ENCODE data around the gene CREB5. TPM values are rescaled to one million over a fixed set of nuclear protein-coding genes. Genes with fewer than 3 reads are reported as not detected.
"Not testable (repeated sequence)": the region's sequence is repeated elsewhere in the genome, so short reads cannot be mapped to it uniquely, and the experiment has no call there.

CREB5 gene
- total RNA-seq, 1 donor: 17.8 TPM

GRCh38 chr7:28813243-28813962 lies 401.1 kb downstream of the CREB5 start:
- no peak overlapping the region for H3K4me3 ChIP-seq (ENCODE audit: low read length)
- H3K27me3 ChIP-seq (ENCODE audit: insufficient read depth, low read length): no peaks in the 10 kb centered on the region
- H3K4me1 ChIP-seq (ENCODE audit: insufficient read depth, low read length): peaks cover 9% of the 10 kb centered on the region
- H3K9me3 ChIP-seq (ENCODE audit: low read depth, low read length): no peaks in the 10 kb centered on the region

GRCh38 chr7:28815369-28815927 lies 403.1 kb downstream of the CREB5 start:
- peaks cover 9% of the 10 kb centered on the region for H3K4me1 ChIP-seq (ENCODE audit: insufficient read depth, low read length)
- no peaks in the 10 kb centered on the region for H3K27me3 ChIP-seq (ENCODE audit: insufficient read depth, low read length)
- H3K4me3 ChIP-seq (ENCODE audit: low read length): no peak overlapping the region
- H3K9me3 ChIP-seq (ENCODE audit: low read depth, low read length): no peaks in the 10 kb centered on the region

GRCh38 chr7:28815928-28816373 lies 403.6 kb downstream of the CREB5 start:
- H3K27me3 ChIP-seq (ENCODE audit: insufficient read depth, low read length): no peaks in the 10 kb centered on the region
- no peak overlapping the region for H3K4me3 ChIP-seq (ENCODE audit: low read length)
- H3K9me3 ChIP-seq (ENCODE audit: low read depth, low read length): no peaks in the 10 kb centered on the region
- peaks cover 9% of the 10 kb centered on the region for H3K4me1 ChIP-seq (ENCODE audit: insufficient read depth, low read length)

GRCh38 chr7:28818996-28819395 lies 406.7 kb downstream of the CREB5 start:
- Histone ChIP-seq H3K4me1 (ENCODE audit: insufficient read depth, low read length) (peaks cover 9% of the 10 kb centered on the region), H3K27me3 (ENCODE audit: insufficient read depth, low read length) (no peaks in the 10 kb centered on the region), H3K9me3 (ENCODE audit: low read depth, low read length) (no peaks in the 10 kb centered on the region)

GRCh38 chr7:28823582-28823981 lies 411.3 kb downstream of the CREB5 start:
- Histone ChIP-seq H3K27me3 (ENCODE audit: insufficient read depth, low read length) (no peaks in the 10 kb centered on the region), H3K4me1 (ENCODE audit: insufficient read depth, low read length) (no peaks in the 10 kb centered on the region), H3K9me3 (ENCODE audit: low read depth, low read length) (no peaks in the 10 kb centered on the region), H3K4me3 (ENCODE audit: low read length) (no peak overlapping the region)

More at GRCh38 chr7:28818996-28819395, 406.7 kb downstream of the CREB5 start:
- H3K4me3 ChIP-seq (ENCODE audit: low read length): no peak overlapping the region

GRCh38 chr7:28825817-28826448 lies 413.6 kb downstream of the CREB5 start:
- not testable (repeated sequence) for H3K4me1 ChIP-seq (ENCODE audit: insufficient read depth, low read length); H3K27me3 ChIP-seq (ENCODE audit: insufficient read depth, low read length); H3K9me3 ChIP-seq (ENCODE audit: low read depth, low read length); H3K4me3 ChIP-seq (ENCODE audit: low read length)

- no peak overlapping the region for H3K4me3 ChIP-seq (ENCODE audit: low read length)
- H3K27me3 ChIP-seq (ENCODE audit: insufficient read depth, low read length): no peaks in the 10 kb centered on the region
- H3K9me3 ChIP-seq (ENCODE audit: low read depth, low read length): no peaks in the 10 kb centered on the region
- H3K4me1 ChIP-seq (ENCODE audit: insufficient read depth, low read length): no peaks in the 10 kb centered on the region
Observed at GRCh38 chr7:28830846-28831245, 418.5 kb downstream of the CREB5 start.

- Histone ChIP-seq H3K4me3 (ENCODE audit: low read length) (no peak overlapping the region), H3K4me1 (ENCODE audit: insufficient read depth, low read length) (no peaks in the 10 kb centered on the region), H3K9me3 (ENCODE audit: low read depth, low read length) (no peaks in the 10 kb centered on the region), H3K27me3 (ENCODE audit: insufficient read depth, low read length) (no peaks in the 10 kb centered on the region)
Observed at GRCh38 chr7:28832669-28833068, 420.4 kb downstream of the CREB5 start.

- Histone ChIP-seq H3K4me3 (ENCODE audit: low read length) (no peak overlapping the region), H3K27me3 (ENCODE audit: insufficient read depth, low read length) (no peaks in the 10 kb centered on the region), H3K9me3 (ENCODE audit: low read depth, low read length) (no peaks in the 10 kb centered on the region), H3K4me1 (ENCODE audit: insufficient read depth, low read length) (no peaks in the 10 kb centered on the region)
Observed at GRCh38 chr7:28835800-28836199, 423.5 kb downstream of the CREB5 start.

GRCh38 chr7:28836716-28837115 lies 424.4 kb downstream of the CREB5 start:
- Histone ChIP-seq H3K9me3 (ENCODE audit: low read depth, low read length) (no peaks in the 10 kb centered on the region), H3K4me3 (ENCODE audit: low read length) (no peak overlapping the region), H3K27me3 (ENCODE audit: insufficient read depth, low read length) (no peaks in the 10 kb centered on the region), H3K4me1 (ENCODE audit: insufficient read depth, low read length) (no peaks in the 10 kb centered on the region)

GRCh38 chr7:28837216-28837615 lies 424.9 kb downstream of the CREB5 start:
- no peaks in the 10 kb centered on the region for H3K27me3 ChIP-seq (ENCODE audit: insufficient read depth, low read length)
- H3K4me1 ChIP-seq (ENCODE audit: insufficient read depth, low read length): no peaks in the 10 kb centered on the region
- no peaks in the 10 kb centered on the region for H3K9me3 ChIP-seq (ENCODE audit: low read depth, low read length)
- H3K4me3 ChIP-seq (ENCODE audit: low read length): no peak overlapping the region

GRCh38 chr7:28840592-28840995 lies 428.3 kb downstream of the CREB5 start:
- H3K27me3 ChIP-seq (ENCODE audit: insufficient read depth, low read length): peaks cover 4% of the 10 kb centered on the region
- H3K4me3 ChIP-seq (ENCODE audit: low read length): no peak overlapping the region
- H3K4me1 ChIP-seq (ENCODE audit: insufficient read depth, low read length): no peaks in the 10 kb centered on the region
- H3K9me3 ChIP-seq (ENCODE audit: low read depth, low read length): no peaks in the 10 kb centered on the region

- Histone ChIP-seq H3K9me3 (ENCODE audit: low read depth, low read length) (no peaks in the 10 kb centered on the region), H3K27me3 (ENCODE audit: insufficient read depth, low read length) (peaks cover 4% of the 10 kb centered on the region), H3K4me3 (ENCODE audit: low read length) (no peak overlapping the region), H3K4me1 (ENCODE audit: insufficient read depth, low read length) (no peaks in the 10 kb centered on the region)
Observed at GRCh38 chr7:28841766-28842165, 429.4 kb downstream of the CREB5 start.

- Histone ChIP-seq H3K4me3 (ENCODE audit: low read length) (no peak overlapping the region), H3K27me3 (ENCODE audit: insufficient read depth, low read length) (peaks cover 4% of the 10 kb centered on the region), H3K4me1 (ENCODE audit: insufficient read depth, low read length) (no peaks in the 10 kb centered on the region), H3K9me3 (ENCODE audit: low read depth, low read length) (no peaks in the 10 kb centered on the region)
Observed at GRCh38 chr7:28842769-28843295, 430.5 kb downstream of the CREB5 start.

GRCh38 chr7:28845106-28845505 lies 432.8 kb downstream of the CREB5 start:
- Histone ChIP-seq H3K9me3 (ENCODE audit: low read depth, low read length) (no peaks in the 10 kb centered on the region), H3K4me3 (ENCODE audit: low read length) (no peak overlapping the region), H3K4me1 (ENCODE audit: insufficient read depth, low read length) (no peaks in the 10 kb centered on the region), H3K27me3 (ENCODE audit: insufficient read depth, low read length) (peaks cover 7% of the 10 kb centered on the region)
